SK-N-SH treated with all-trans-retinoic acid at 6 μM for 48 hours (cell line): ENCODE data around the gene RET.

Source experiments
- ARNTL ChIP-seq: fragments of 450-650 bp; formaldehyde crosslinking; IDR thresholded peaks from 2 replicates; pipeline ENCODE4 v1.5.0; 2020; ENCODE audit warnings: low read depth, mild to moderate bottlenecking, moderate library complexity, borderline replicate concordance
- BACH2 ChIP-seq: fragments of 250-450 bp; sonication (Bioruptor Pico); IDR thresholded peaks from 2 replicates; pipeline ENCODE4 v1.9.0; 2021; ENCODE audit warnings: mild to moderate bottlenecking, borderline replicate concordance
- ESRRG ChIP-seq: fragments of 250-450 bp; sonication (Bioruptor Pico); IDR thresholded peaks from 2 replicates; pipeline ENCODE4 v1.6.1; 2021; ENCODE audit warnings: mild to moderate bottlenecking
- GLIS3 ChIP-seq: fragments of 250-450 bp; sonication (Bioruptor Pico); IDR thresholded peaks from 2 replicates; pipeline ENCODE4 v1.5.0; 2020; ENCODE audit warnings: mild to moderate bottlenecking, moderate library complexity
- ISL1 ChIP-seq: fragments of 250-450 bp; sonication (Bioruptor Pico); IDR thresholded peaks from 2 replicates; pipeline ENCODE4 v2.1.2; 2022; ENCODE audit warnings: mild to moderate bottlenecking, moderate library complexity
- TF ChIP-seq, protein P1 (sequence below): fragments of 250-450 bp; sonication (Bioruptor Pico); IDR thresholded peaks from 2 replicates; pipeline ENCODE4 v1.5.1; 2020; ENCODE audit warnings: low read depth, mild to moderate bottlenecking, moderate library complexity

DNA sequence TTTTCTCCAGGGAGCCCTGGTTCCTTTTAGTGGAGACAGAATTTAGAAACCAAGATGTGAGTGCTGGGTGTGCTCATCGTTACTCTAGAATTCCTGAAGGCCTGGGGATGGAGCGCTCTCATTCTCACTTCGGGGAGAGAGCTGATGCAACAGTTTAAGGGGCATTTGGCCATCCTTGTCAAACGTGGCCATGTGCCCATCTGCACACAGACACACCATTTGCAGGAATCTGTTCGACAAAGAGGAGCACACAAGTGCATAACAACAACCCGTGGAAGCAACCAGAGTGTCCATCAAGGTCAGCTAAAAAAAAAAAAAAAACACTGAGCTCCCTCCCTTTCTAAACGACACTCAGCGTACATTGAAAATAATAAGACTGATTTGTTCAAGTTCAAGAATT, 23.0 kb upstream of the RET start:
- TF ChIP-seq BACH2 (CRISPR knock-in tag) (no peak), ESRRG (CRISPR knock-in tag) (no peak), ISL1 (CRISPR knock-in tag) (no peak), GLIS3 (CRISPR knock-in tag) (no peak), ARNTL (CRISPR knock-in tag) (no peak)
- TF ChIP-seq, protein P1, sequence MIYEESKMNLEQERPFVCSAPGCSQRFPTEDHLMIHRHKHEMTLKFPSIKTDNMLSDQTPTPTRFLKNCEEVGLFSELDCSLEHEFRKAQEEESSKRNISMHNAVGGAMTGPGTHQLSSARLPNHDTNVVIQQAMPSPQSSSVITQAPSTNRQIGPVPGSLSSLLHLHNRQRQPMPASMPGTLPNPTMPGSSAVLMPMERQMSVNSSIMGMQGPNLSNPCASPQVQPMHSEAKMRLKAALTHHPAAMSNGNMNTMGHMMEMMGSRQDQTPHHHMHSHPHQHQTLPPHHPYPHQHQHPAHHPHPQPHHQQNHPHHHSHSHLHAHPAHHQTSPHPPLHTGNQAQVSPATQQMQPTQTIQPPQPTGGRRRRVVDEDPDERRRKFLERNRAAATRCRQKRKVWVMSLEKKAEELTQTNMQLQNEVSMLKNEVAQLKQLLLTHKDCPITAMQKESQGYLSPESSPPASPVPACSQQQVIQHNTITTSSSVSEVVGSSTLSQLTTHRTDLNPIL (CRISPR knock-in tag): no peak
